Epithelial cell of esophagus (primary cell): ENCODE data around the gene ARPP19.

Experiments used
- DNase-seq: peaks from one replicate; pipeline ENCODE4 v3.0.0; 2010; ENCODE audit warnings: low read depth
- H3K4me3 ChIP-seq: 2 replicates; pipeline ENCODE4 v1.5.1; 2011; ENCODE audit warnings: mild to moderate bottlenecking, low read length, control low read depth
- TF ChIP-seq, protein P1 (sequence below): IDR thresholded peaks from 2 replicates; pipeline ENCODE4 v1.5.1; 2011; ENCODE audit warnings: low read depth, mild to moderate bottlenecking, low read length, control low read depth, inconsistent platforms; ENCODE audit not compliant: insufficient read depth; ENCODE audit errors: missing control alignments

The ARPP19 gene

DNA sequence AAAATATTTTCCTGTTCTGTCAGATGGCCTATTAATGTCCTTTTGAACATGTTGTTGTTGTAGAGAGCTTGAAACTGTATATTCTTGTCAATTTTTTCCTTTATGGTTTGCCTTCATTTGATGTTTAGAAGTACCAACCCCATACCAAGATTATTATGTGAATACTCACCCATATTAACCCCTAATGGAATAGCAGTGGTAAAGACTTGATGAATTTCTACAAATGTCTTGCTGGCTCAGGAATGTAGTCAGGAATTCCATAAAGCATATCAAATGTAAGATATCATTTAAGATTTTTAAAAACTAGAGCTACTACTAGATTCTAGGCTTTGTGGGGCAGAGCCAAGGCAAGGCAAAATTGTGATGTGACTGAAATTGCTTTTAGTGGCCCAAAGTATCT is 70.1 kb downstream of the ARPP19 start:
- DNase-seq, result no peak
- TF ChIP-seq, protein P1, sequence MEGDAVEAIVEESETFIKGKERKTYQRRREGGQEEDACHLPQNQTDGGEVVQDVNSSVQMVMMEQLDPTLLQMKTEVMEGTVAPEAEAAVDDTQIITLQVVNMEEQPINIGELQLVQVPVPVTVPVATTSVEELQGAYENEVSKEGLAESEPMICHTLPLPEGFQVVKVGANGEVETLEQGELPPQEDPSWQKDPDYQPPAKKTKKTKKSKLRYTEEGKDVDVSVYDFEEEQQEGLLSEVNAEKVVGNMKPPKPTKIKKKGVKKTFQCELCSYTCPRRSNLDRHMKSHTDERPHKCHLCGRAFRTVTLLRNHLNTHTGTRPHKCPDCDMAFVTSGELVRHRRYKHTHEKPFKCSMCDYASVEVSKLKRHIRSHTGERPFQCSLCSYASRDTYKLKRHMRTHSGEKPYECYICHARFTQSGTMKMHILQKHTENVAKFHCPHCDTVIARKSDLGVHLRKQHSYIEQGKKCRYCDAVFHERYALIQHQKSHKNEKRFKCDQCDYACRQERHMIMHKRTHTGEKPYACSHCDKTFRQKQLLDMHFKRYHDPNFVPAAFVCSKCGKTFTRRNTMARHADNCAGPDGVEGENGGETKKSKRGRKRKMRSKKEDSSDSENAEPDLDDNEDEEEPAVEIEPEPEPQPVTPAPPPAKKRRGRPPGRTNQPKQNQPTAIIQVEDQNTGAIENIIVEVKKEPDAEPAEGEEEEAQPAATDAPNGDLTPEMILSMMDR, result no peak
- H3K4me3 ChIP-seq, result no peak overlapping the region
